ENCODE data around the gene CHGA. TPM values are rescaled to one million over a fixed set of nuclear protein-coding genes. Genes with fewer than 3 reads are reported as not detected.

CHGA gene
- total RNA-seq, 1 donor: not detected

DNA sequence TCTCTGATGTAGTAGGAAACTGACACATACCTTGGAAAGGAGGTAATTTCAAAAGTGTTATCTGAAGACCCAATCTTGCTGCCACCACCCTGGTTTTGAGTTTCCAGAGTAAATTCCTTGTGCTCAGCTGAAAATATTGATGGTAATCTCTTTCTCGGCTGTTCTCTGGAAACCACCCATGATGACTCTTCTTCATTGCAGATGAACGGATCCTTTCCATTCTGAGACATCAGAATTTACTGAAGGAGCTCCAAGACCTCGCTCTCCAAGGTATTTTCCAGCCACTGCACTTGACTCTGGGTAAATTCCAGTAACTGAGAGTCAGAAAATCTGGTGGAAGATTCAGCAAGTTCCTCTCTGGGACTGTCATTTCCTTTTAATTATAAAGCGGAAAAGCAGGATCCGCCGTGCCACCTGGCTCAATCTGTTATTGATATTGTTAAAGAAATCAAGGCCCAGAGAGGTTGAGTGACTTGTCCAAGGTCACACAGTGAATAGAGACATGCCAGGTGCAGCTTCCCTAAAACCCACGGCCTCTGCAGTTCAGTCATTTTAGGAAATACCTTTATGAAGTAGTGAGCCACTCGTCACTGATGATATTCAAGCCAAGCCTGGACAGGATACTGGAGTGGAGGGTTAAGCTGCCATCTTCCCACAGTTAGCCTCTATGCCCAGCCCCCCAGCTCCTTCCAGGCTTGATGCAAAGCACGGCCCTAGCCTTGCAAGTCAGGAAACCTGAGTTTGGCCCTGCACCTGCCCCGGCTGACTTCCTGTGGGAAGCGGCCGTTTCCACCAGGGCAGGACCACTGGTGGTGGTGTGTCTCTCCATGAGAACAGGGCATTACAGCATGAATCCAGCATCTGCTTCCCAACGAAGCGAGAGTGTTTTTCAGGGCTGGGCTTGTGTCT is 4.7 kb downstream of the CHGA start:
- peaks cover 2% of the 10 kb centered on the region for H4K20me1 ChIP-seq (ENCODE audit: insufficient read depth, low read length)
- no peak overlapping the region for H3K4me3 ChIP-seq (ENCODE audit: insufficient read depth, low read length)
- no peaks in the 10 kb centered on the region for H3K36me3 ChIP-seq (ENCODE audit: insufficient read depth, low read length)
- TF ChIP-seq, protein P1, sequence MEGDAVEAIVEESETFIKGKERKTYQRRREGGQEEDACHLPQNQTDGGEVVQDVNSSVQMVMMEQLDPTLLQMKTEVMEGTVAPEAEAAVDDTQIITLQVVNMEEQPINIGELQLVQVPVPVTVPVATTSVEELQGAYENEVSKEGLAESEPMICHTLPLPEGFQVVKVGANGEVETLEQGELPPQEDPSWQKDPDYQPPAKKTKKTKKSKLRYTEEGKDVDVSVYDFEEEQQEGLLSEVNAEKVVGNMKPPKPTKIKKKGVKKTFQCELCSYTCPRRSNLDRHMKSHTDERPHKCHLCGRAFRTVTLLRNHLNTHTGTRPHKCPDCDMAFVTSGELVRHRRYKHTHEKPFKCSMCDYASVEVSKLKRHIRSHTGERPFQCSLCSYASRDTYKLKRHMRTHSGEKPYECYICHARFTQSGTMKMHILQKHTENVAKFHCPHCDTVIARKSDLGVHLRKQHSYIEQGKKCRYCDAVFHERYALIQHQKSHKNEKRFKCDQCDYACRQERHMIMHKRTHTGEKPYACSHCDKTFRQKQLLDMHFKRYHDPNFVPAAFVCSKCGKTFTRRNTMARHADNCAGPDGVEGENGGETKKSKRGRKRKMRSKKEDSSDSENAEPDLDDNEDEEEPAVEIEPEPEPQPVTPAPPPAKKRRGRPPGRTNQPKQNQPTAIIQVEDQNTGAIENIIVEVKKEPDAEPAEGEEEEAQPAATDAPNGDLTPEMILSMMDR (IDR thresholded peaks at IDR 0.05; ENCODE audit: extremely low read depth, low read depth, low read length): no peak
- H3K9me3 ChIP-seq (ENCODE audit: low read depth, low read length): no peaks in the 10 kb centered on the region
- no peak overlapping the region for H3K27ac ChIP-seq (ENCODE audit: low read depth, low read length)
- H3K79me2 ChIP-seq (ENCODE audit: insufficient read depth, low read length): no peaks in the 10 kb centered on the region
- H3K4me2 ChIP-seq (ENCODE audit: insufficient read depth, low read length): no peak overlapping the region
- peaks cover 3% of the 10 kb centered on the region for H3K4me1 ChIP-seq (ENCODE audit: insufficient read depth, low read length)
- H3K27me3 ChIP-seq (ENCODE audit: insufficient read depth, low read length): peaks cover 26% of the 10 kb centered on the region
- no peak overlapping the region for H2AFZ ChIP-seq (ENCODE audit: low read length)
- no peak for DNase-seq (ENCODE audit: insufficient read length, low spot score, missing footprints)

DNA sequence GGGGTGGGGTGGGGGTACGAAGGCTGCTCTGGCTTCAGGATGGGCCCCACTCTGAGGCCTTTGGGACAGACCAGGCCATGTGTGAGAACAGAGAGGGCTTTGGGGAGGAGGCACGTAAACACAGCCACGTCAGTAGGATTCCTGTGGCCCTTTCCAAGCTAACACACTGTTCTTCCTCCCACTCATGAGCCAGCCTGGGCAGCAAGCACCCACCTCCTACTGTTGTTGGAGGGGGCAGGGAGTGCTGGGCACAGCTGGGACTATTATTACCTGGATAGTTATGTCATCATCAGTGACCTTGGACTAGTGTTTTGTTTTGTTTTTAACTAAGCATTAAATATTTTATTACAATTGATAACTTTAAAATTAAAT is 5.3 kb downstream of the CHGA start:
- DNase-seq (ENCODE audit: insufficient read length, low spot score, missing footprints): no peak
- Histone ChIP-seq H3K36me3 (ENCODE audit: insufficient read depth, low read length) (no peaks in the 10 kb centered on the region), H3K27ac (ENCODE audit: low read depth, low read length) (no peak overlapping the region), H3K4me2 (ENCODE audit: insufficient read depth, low read length) (no peak overlapping the region), H3K79me2 (ENCODE audit: insufficient read depth, low read length) (no peaks in the 10 kb centered on the region), H3K27me3 (ENCODE audit: insufficient read depth, low read length) (peaks cover 24% of the 10 kb centered on the region), H3K4me1 (ENCODE audit: insufficient read depth, low read length) (peaks cover 3% of the 10 kb centered on the region), H2AFZ (ENCODE audit: low read length) (no peak overlapping the region), H3K4me3 (ENCODE audit: insufficient read depth, low read length) (no peak overlapping the region), H4K20me1 (ENCODE audit: insufficient read depth, low read length) (peaks cover 2% of the 10 kb centered on the region), H3K9me3 (ENCODE audit: low read depth, low read length) (no peaks in the 10 kb centered on the region)
- TF ChIP-seq, protein P1 (IDR thresholded peaks at IDR 0.05; ENCODE audit: extremely low read depth, low read depth, low read length): no peak

DNA sequence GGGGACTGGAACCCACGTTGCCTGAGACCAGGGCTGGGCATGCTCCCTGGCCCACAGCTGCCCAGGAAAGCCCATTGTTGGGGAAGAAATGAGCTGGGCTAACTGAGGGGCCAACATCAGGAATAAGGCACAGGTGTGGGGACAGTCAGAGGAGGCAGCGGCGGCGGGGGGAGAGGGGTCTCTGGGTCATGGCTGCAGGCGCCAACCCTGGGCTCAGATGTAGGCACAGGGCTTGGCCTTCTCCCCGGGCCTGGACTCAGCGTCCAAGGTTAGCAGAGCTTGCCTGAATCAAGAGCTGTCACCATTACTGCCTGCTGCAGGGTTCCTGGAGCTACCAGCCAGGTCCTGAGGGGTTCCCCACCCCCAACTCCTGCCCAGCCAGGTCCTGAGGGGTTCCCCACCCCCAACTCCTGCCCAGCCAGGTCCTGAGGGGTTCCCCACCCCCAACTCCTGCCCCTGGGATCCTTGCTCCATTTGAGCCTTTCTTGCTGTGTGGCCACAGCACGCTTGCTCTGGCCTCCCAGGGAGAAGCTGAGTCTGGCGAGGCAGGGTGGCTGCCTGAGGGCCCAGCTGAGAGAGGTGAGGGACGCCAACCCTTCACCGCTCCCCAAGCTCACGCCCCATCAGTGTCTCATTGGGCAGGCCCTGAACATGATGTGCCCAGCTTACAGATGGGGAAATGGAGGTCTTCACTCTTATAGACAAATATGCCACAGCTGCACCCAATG is 6.2 kb downstream of the CHGA start:
- Histone ChIP-seq H3K36me3 (ENCODE audit: insufficient read depth, low read length) (no peaks in the 10 kb centered on the region), H3K4me1 (ENCODE audit: insufficient read depth, low read length) (peaks cover 3% of the 10 kb centered on the region), H3K79me2 (ENCODE audit: insufficient read depth, low read length) (no peaks in the 10 kb centered on the region), H3K27me3 (ENCODE audit: insufficient read depth, low read length) (peaks cover 21% of the 10 kb centered on the region), H3K4me2 (ENCODE audit: insufficient read depth, low read length) (no peak overlapping the region), H3K9me3 (ENCODE audit: low read depth, low read length) (no peaks in the 10 kb centered on the region), H3K27ac (ENCODE audit: low read depth, low read length) (no peak overlapping the region), H3K4me3 (ENCODE audit: insufficient read depth, low read length) (no peak overlapping the region), H2AFZ (ENCODE audit: low read length) (no peak overlapping the region), H4K20me1 (ENCODE audit: insufficient read depth, low read length) (peaks cover 2% of the 10 kb centered on the region)
- DNase-seq (ENCODE audit: insufficient read length, low spot score, missing footprints): no peak
- TF ChIP-seq, protein P1 (IDR thresholded peaks at IDR 0.05; ENCODE audit: extremely low read depth, low read depth, low read length): no peak

Data from osteoblast (primary cell).